Measurements from ENCODE around the gene WWC2. TPM values are rescaled to one million over a fixed set of nuclear protein-coding genes. Genes with fewer than 3 reads are reported as not detected.

The WWC2 gene
- total and polyA plus RNA-seq, 2 donors (not counting 3 experiments of a cell fraction or from before 2014, with no cell fraction given): 12.9 to 52.2 TPM

GRCh38 chr4:183147196-183147595 is 48.1 kb downstream of the WWC2 start:
- H3K9ac ChIP-seq (replicated peaks; ENCODE audit: extremely low read depth, insufficient read depth, low read length): no peak overlapping the region
- H3K36me3 ChIP-seq (ENCODE audit: control insufficient read depth in 2 of 2, extremely low read depth in 1 of 2, insufficient read depth in 2 of 2, low read length in 2 of 2): no peaks in the 10 kb centered on the region
- peaks cover 3% of the 10 kb centered on the region for H3K4me1 ChIP-seq (ENCODE audit: control insufficient read depth, extremely low read depth, insufficient read depth, low read length)
- H3K4me3 ChIP-seq (replicated peaks in 1 of 3; ENCODE audit: insufficient read depth in 1 of 3, low read depth in 1 of 3, low read length in 3 of 3): no peak overlapping the region
- no peaks in the 10 kb centered on the region for H3K27me3 ChIP-seq (ENCODE audit: control insufficient read depth in 2 of 2, insufficient read depth in 2 of 2, low read length in 2 of 2)
- ChIA-PET CTCF (interaction anchor here (1.2 kb wide), 1 partner anchor 103 kb away, joined by 5 read pairs; no protein-coding TSS in a partner anchor), POLR2A (no interaction called here)
- DNase-seq (ENCODE audit: low read depth, low spot score): no peak
- intact Hi-C loops (cut with micrococcal nuclease): no loop called here
- no peak for TF ChIP-seq POLR2AphosphoS5 (IDR thresholded peaks at IDR 0.05; ENCODE audit: insufficient read depth, low read depth, low read length)
- H3K79me2 ChIP-seq (ENCODE audit: control insufficient read depth, insufficient read depth, low read length): peaks cover 48% of the 10 kb centered on the region
- BruUV-seq (replicated peaks): no TSS peak
- no peak overlapping the region for H2AFZ ChIP-seq (ENCODE audit: low read depth, low read length)
- H3K9me1 ChIP-seq (replicated peaks; ENCODE audit: control insufficient read depth, extremely low read depth, insufficient read depth, low read length): no peaks in the 10 kb centered on the region
- dilution Hi-C loops (cut with MboI; ENCODE audit: extremely low pct_ligation_motif_present, low sequenced_read_pairs): no loop called here
- no peaks in the 10 kb centered on the region for H4K20me1 ChIP-seq (replicated peaks; ENCODE audit: control insufficient read depth, extremely low read depth, insufficient read depth, low read length)
- no peak overlapping the region for H3K4me2 ChIP-seq (ENCODE audit: insufficient read depth, low read length)
- H3K27ac ChIP-seq (ENCODE audit: insufficient read depth, low read depth, low read length): no peak overlapping the region
- H3K9me3 ChIP-seq (replicated peaks; ENCODE audit: control insufficient read depth, insufficient read depth, low read length): no peaks in the 10 kb centered on the region
- FAIRE-seq: no peak

- FAIRE-seq (no peak), DNase-seq (ENCODE audit: low read depth, low spot score) (no peak)
- intact Hi-C loops (cut with micrococcal nuclease): no loop called here
- H3K27ac ChIP-seq (ENCODE audit: insufficient read depth, low read depth, low read length): no peak overlapping the region
- H3K9me1 ChIP-seq (replicated peaks; ENCODE audit: control insufficient read depth, extremely low read depth, insufficient read depth, low read length): no peaks in the 10 kb centered on the region
- no peaks in the 10 kb centered on the region for H3K27me3 ChIP-seq (ENCODE audit: control insufficient read depth in 2 of 2, insufficient read depth in 2 of 2, low read length in 2 of 2)
- ChIA-PET CTCF (interaction anchor here (1.0 to 1.2 kb wide), 2 partner anchors 102 to 114 kb away, joined by 3 to 5 read pairs; no protein-coding TSS in a partner anchor), POLR2A (no interaction called here)
- no peaks in the 10 kb centered on the region for H4K20me1 ChIP-seq (replicated peaks; ENCODE audit: control insufficient read depth, extremely low read depth, insufficient read depth, low read length)
- TF ChIP-seq GATA2 (IDR thresholded peaks at IDR 0.05; ENCODE audit: insufficient read depth, insufficient read length, low read depth, low read length) (no peak), POLR2AphosphoS5 (IDR thresholded peaks at IDR 0.05; ENCODE audit: insufficient read depth, low read depth, low read length) (no peak), POLR2A (IDR thresholded peaks at IDR 0.05; ENCODE audit: low read depth, low read length) (no peak), MAX (IDR thresholded peaks at IDR 0.05; ENCODE audit: insufficient read depth, insufficient read length) (no peak), MYC (IDR thresholded peaks at IDR 0.05; ENCODE audit: low read depth, low read length) (no peak), JUN (IDR thresholded peaks at IDR 0.05; ENCODE audit: borderline replicate concordance, insufficient read depth, insufficient read length, low read depth) (no peak), EZH2 (IDR thresholded peaks at IDR 0.05; ENCODE audit: borderline replicate concordance, low read depth, low read length, severe bottlenecking) (no peak), FOS (IDR thresholded peaks at IDR 0.05; ENCODE audit: borderline replicate concordance, insufficient read depth, low read length) (no peak), CTCF (IDR thresholded peaks at IDR 0.05; ENCODE audit: extremely low read depth in 1 of 2, insufficient read depth in 1 of 2, low read depth in 1 of 2, low read length in 2 of 2) (no peak)
- H3K36me3 ChIP-seq (ENCODE audit: control insufficient read depth in 2 of 2, extremely low read depth in 1 of 2, insufficient read depth in 2 of 2, low read length in 2 of 2): no peaks in the 10 kb centered on the region
- no TSS peak for BruUV-seq (replicated peaks)
- no peaks in the 10 kb centered on the region for H3K4me1 ChIP-seq (ENCODE audit: control insufficient read depth, extremely low read depth, insufficient read depth, low read length)
- dilution Hi-C loops (cut with MboI; ENCODE audit: extremely low pct_ligation_motif_present, low sequenced_read_pairs): no loop called here
- H3K4me2 ChIP-seq (ENCODE audit: insufficient read depth, low read length): no peak overlapping the region
- H3K79me2 ChIP-seq (ENCODE audit: control insufficient read depth, insufficient read depth, low read length): peaks cover 44% of the 10 kb centered on the region
- H2AFZ ChIP-seq (ENCODE audit: low read depth, low read length): no peak overlapping the region
- no peak overlapping the region for H3K9ac ChIP-seq (replicated peaks; ENCODE audit: extremely low read depth, insufficient read depth, low read length)
- H3K4me3 ChIP-seq (replicated peaks in 1 of 3; ENCODE audit: insufficient read depth in 1 of 3, low read depth in 1 of 3, low read length in 3 of 3): no peak overlapping the region
- H3K9me3 ChIP-seq (replicated peaks; ENCODE audit: control insufficient read depth, insufficient read depth, low read length): no peaks in the 10 kb centered on the region
Observed at GRCh38 chr4:183147983-183148382, 48.9 kb downstream of the WWC2 start.

Measured in endothelial cell of umbilical vein (primary cell).